Esophagus muscularis mucosa (tissue), 4 donors: Measurements from ENCODE around the gene KRTAP16-1. TPM values are rescaled to one million over a fixed set of nuclear protein-coding genes. Genes with fewer than 3 reads are reported as not detected.

ENCODE experiments used
- DNase-seq: peaks from one replicate; pipeline ENCODE4 v3.0.0-alpha.2; 2017; ENCODE audit errors: extremely low spot score
- H3K27ac ChIP-seq, 4 donors: fragments of 200-600 bp; sonication (generic); replicated peaks in 1 of 4; 1 replicate in 3 of 4; 2 replicates in 1 of 4; pipeline ENCODE4 v1.5.1; 2016 to 2019; ENCODE audit warnings: mild to moderate bottlenecking in 1 of 4
- H3K27me3 ChIP-seq, 4 donors: fragments of 200-600 bp; sonication (generic); one replicate each; pipeline versions ENCODE4 v1.5.1 to v1.6.0; 2016 to 2019
- H3K36me3 ChIP-seq, 4 donors: fragments of 200-600 bp; sonication (generic); one replicate each; pipeline ENCODE4 v1.5.1; 2016 to 2019
- H3K4me1 ChIP-seq, 4 donors: fragments of 200-600 bp; sonication (generic); one replicate each; pipeline ENCODE4 v1.5.1; 2016 to 2019
- H3K4me3 ChIP-seq, 4 donors: fragments of 200-600 bp; sonication (generic); 1 replicate in 2 of 4; 2 replicates in 2 of 4; pipeline ENCODE4 v1.5.1; 2016 to 2019; ENCODE audit warnings: mild to moderate bottlenecking in 4 of 4, moderate library complexity in 1 of 4
- H3K9me3 ChIP-seq, 4 donors: fragments of 200-600 bp; sonication (generic); 1 replicate in 3 of 4; 2 replicates in 1 of 4; pipeline ENCODE4 v1.5.1; 2016 to 2019
- EP300 ChIP-seq: sonication (generic); formaldehyde crosslinking; IDR thresholded peaks from one replicate; pipeline ENCODE4 v1.6.1; 2017; ENCODE audit warnings: antibody characterized with exemption
- POLR2A ChIP-seq: fragments of 450-650 bp; IDR thresholded peaks from one replicate; pipeline ENCODE4 v1.6.1; 2017; ENCODE audit warnings: antibody characterized with exemption, moderate library complexity, mild to moderate bottlenecking, low read depth
- POLR2AphosphoS5 ChIP-seq, 2 donors: sonication (generic); formaldehyde crosslinking; IDR thresholded peaks; one replicate each; pipeline ENCODE4 v1.6.1; 2017; ENCODE audit warnings: antibody characterized with exemption in 2 of 2
- WGBS: methylation state at CpG from one replicate; pipeline ENCODE4 v1.1.5; 2018; 5-methylcytosine and 5-hydroxymethylcytosine counted together
- intact Hi-C: fragments of 100-400 bp; cut with DNase I; formaldehyde crosslinking; loops from one replicate; pipeline ENCODE4 v1.15.1; 2023
- total RNA-seq, 4 donors: library from RNA; depleted of rRNA; stranded (reverse); fragments of >200 nt; gene quantifications; one replicate each; pipeline versions ENCODE4 v1.1.0 to v1.2.1, GENCODE V29; 2016
- TF ChIP-seq, protein P1 (sequence below), 3 experiments: fragments of 200-600 bp in 2 of 3; fragments of 450-650 bp in 1 of 3; sonication (generic) in 2 of 3; IDR thresholded peaks; one replicate each; pipeline ENCODE4 v1.5.1; 2017 to 2019; ENCODE audit warnings: antibody characterized with exemption in 3 of 3, mild to moderate bottlenecking in 2 of 3, moderate library complexity in 1 of 3

The KRTAP16-1 gene
- total RNA-seq, 4 donors from 2014 or later = not detected

- no peak overlapping the region for H3K27ac ChIP-seq
- peaks cover 0 to 5% (median 0%) of the 10 kb centered on the region in 4 donors for H3K4me1 ChIP-seq
- 75% methylated on average over 7 of the region's 7 CpGs for WGBS
- intact Hi-C loops = no loop called here
- no peaks in the 10 kb centered on the region for H3K36me3 ChIP-seq
- peaks cover 0 to 4% (median 0%) of the 10 kb centered on the region in 4 donors for H3K9me3 ChIP-seq
- no peaks in the 10 kb centered on the region for H3K27me3 ChIP-seq
- DNase-seq = no peak
- TF ChIP-seq POLR2A = no peak
- no peak for TF ChIP-seq EP300
- no peak for TF ChIP-seq POLR2AphosphoS5 (IDR thresholded peaks at IDR 0.05)
- TF ChIP-seq, protein P1, sequence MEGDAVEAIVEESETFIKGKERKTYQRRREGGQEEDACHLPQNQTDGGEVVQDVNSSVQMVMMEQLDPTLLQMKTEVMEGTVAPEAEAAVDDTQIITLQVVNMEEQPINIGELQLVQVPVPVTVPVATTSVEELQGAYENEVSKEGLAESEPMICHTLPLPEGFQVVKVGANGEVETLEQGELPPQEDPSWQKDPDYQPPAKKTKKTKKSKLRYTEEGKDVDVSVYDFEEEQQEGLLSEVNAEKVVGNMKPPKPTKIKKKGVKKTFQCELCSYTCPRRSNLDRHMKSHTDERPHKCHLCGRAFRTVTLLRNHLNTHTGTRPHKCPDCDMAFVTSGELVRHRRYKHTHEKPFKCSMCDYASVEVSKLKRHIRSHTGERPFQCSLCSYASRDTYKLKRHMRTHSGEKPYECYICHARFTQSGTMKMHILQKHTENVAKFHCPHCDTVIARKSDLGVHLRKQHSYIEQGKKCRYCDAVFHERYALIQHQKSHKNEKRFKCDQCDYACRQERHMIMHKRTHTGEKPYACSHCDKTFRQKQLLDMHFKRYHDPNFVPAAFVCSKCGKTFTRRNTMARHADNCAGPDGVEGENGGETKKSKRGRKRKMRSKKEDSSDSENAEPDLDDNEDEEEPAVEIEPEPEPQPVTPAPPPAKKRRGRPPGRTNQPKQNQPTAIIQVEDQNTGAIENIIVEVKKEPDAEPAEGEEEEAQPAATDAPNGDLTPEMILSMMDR (IDR thresholded peaks at IDR 0.05) = no peak
- no peak overlapping the region for H3K4me3 ChIP-seq
Observed at GRCh38 chr17:41340934-41341861, 32.1 kb upstream of the KRTAP16-1 start.

- intact Hi-C loops = no loop called here
- no peaks in the 10 kb centered on the region for H3K36me3 ChIP-seq
- peaks cover 0 to 4% (median 0%) of the 10 kb centered on the region in 4 donors for H3K9me3 ChIP-seq
- 60% methylated on average over 3 of the region's 3 CpGs for WGBS
- peaks cover 0 to 5% (median 0%) of the 10 kb centered on the region in 4 donors for H3K4me1 ChIP-seq
- no peak overlapping the region for H3K27ac ChIP-seq
- TF ChIP-seq POLR2A (no peak), POLR2AphosphoS5 (IDR thresholded peaks at IDR 0.05) (no peak)
- TF ChIP-seq, protein P1 (IDR thresholded peaks at IDR 0.05) = no peak
- peak; percentile 86 for DNase-seq
- H3K27me3 ChIP-seq = no peaks in the 10 kb centered on the region
- no peak overlapping the region for H3K4me3 ChIP-seq
Observed at GRCh38 chr17:41340494-41340893, 31.4 kb upstream of the KRTAP16-1 start.

GRCh38 chr17:41339571-41340172, 30.6 kb upstream of the KRTAP16-1 start:
- 68% methylated on average over 2 of the region's 2 CpGs for WGBS
- Histone ChIP-seq H3K4me3 (no peak overlapping the region), H3K27me3 (no peaks in the 10 kb centered on the region), H3K9me3 (peaks cover 0 to 4% (median 0%) of the 10 kb centered on the region in 4 donors), H3K4me1 (peaks cover 0 to 5% (median 0%) of the 10 kb centered on the region in 4 donors), H3K27ac (no peak overlapping the region), H3K36me3 (no peaks in the 10 kb centered on the region)
- intact Hi-C loops = no loop called here
- DNase-seq = peak; percentile 55
- TF ChIP-seq POLR2AphosphoS5 (IDR thresholded peaks at IDR 0.05) = no peak
- no peak for TF ChIP-seq EP300
- TF ChIP-seq, protein P1 (IDR thresholded peaks at IDR 0.05) = no peak
- TF ChIP-seq POLR2A = no peak

DNA sequence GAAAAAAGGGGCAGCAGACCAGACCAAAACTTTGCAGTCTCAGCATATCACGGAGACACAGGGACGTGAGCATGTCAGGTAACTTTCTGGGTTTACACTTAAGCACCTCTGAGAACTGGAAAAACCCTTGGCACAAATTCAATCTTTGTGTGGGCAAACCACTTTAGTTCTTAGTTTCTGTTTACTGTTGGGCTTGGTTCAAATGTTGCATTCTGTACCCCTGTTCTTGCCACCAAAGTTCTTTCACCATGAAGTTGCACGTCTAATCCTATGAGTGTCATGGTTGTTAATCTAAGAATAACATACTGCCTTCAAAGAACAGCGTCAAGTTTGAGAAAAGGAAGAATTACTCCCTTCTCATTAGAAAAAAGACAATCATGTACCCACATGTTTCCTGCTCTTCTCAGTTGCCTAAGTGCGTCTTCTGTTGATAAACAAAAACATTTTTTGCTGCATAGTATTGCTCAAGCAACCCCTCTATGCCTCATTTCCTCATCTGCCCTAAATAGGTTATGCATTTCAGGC, 29.9 kb upstream of the KRTAP16-1 start:
- Histone ChIP-seq H3K4me1 (peaks cover 0 to 5% (median 0%) of the 10 kb centered on the region in 4 donors), H3K36me3 (no peaks in the 10 kb centered on the region), H3K27me3 (no peaks in the 10 kb centered on the region), H3K4me3 (no peak overlapping the region), H3K9me3 (peaks cover 0 to 4% (median 0%) of the 10 kb centered on the region in 4 donors), H3K27ac (no peak overlapping the region)
- intact Hi-C loops = no loop called here
- TF ChIP-seq POLR2AphosphoS5 (IDR thresholded peaks at IDR 0.05) = no peak
- TF ChIP-seq EP300 = no peak
- TF ChIP-seq POLR2A = no peak
- TF ChIP-seq, protein P1 (IDR thresholded peaks at IDR 0.05) = no peak
- WGBS = 62% methylated on average over 5 of the region's 5 CpGs
- peak; percentile 84 for DNase-seq
